Astrocyte (in vitro differentiated cells and primary cell): ENCODE measurements around the gene CELF4. TPM values are rescaled to one million over a fixed set of nuclear protein-coding genes. Genes with fewer than 3 reads are reported as not detected.

Experiments
- DNase-seq: peaks from one replicate; pipeline ENCODE4 v3.0.0-alpha.2; 2010; ENCODE audit warnings: low read depth
- FAIRE-seq: peaks from 2 replicates; lab custom pipeline; 2011; peaks lifted over from hg19 to GRCh38; lab: Jason Lieb, UNC
- H2AFZ ChIP-seq: 2 replicates; pipeline ENCODE4 v1.6.0; 2012; ENCODE audit warnings: low read depth, low read length, inconsistent platforms
- H3K27ac ChIP-seq: 2 replicates; pipeline ENCODE4 v1.5.1; 2011; ENCODE audit warnings: low read depth, low read length, inconsistent platforms
- H3K27me3 ChIP-seq: 2 replicates; pipeline ENCODE4 v1.6.0; 2011; ENCODE audit warnings: low read length, inconsistent platforms; ENCODE audit not compliant: insufficient read depth
- H3K36me3 ChIP-seq: 2 replicates; pipeline ENCODE4 v1.5.1; 2011; ENCODE audit warnings: low read length, inconsistent platforms; ENCODE audit not compliant: insufficient read depth
- H3K4me1 ChIP-seq: 2 replicates; pipeline ENCODE4 v1.5.1; 2011; ENCODE audit warnings: low read length, inconsistent platforms; ENCODE audit not compliant: insufficient read depth
- H3K4me2 ChIP-seq: 2 replicates; pipeline ENCODE4 v1.6.0; 2012; ENCODE audit warnings: low read length, inconsistent platforms
- H3K4me3 ChIP-seq: 2 replicates; pipeline ENCODE4 v1.5.1; 2011; ENCODE audit warnings: low read depth, mild to moderate bottlenecking, low read length, inconsistent platforms; ENCODE audit not compliant: insufficient read depth
- H3K79me2 ChIP-seq: 2 replicates; pipeline ENCODE4 v1.6.0; 2012; ENCODE audit warnings: mild to moderate bottlenecking, low read length, inconsistent platforms; ENCODE audit not compliant: insufficient read depth
- H3K9ac ChIP-seq: 2 replicates; pipeline ENCODE4 v1.6.0; 2012; ENCODE audit warnings: mild to moderate bottlenecking, low read length, inconsistent platforms
- H3K9me3 ChIP-seq: 2 replicates; pipeline ENCODE4 v1.5.1; 2012; ENCODE audit warnings: low read depth, mild to moderate bottlenecking, low read length, inconsistent platforms; ENCODE audit not compliant: insufficient read depth
- H4K20me1 ChIP-seq: 2 replicates; pipeline ENCODE4 v1.6.0; 2012; ENCODE audit warnings: low read length, inconsistent platforms; ENCODE audit not compliant: insufficient read depth
- H3K27ac Mint-ChIP-seq: one replicate; pipeline ENCODE4 v1.8.0; 2021; ENCODE audit warnings: mild to moderate bottlenecking, mixed read lengths; ENCODE audit not compliant: unreplicated experiment
- H3K27me3 Mint-ChIP-seq: one replicate; pipeline ENCODE4 v1.8.0; 2021; ENCODE audit warnings: low read depth, mixed read lengths; ENCODE audit not compliant: unreplicated experiment
- H3K36me3 Mint-ChIP-seq: one replicate; pipeline ENCODE4 v1.8.0; 2021; ENCODE audit warnings: low read depth, mixed read lengths; ENCODE audit not compliant: unreplicated experiment
- H3K4me1 Mint-ChIP-seq: one replicate; pipeline ENCODE4 v1.8.0; 2021; ENCODE audit warnings: low read depth, mixed read lengths; ENCODE audit not compliant: unreplicated experiment
- H3K4me3 Mint-ChIP-seq: one replicate; pipeline ENCODE4 v1.8.0; 2021; ENCODE audit warnings: mild to moderate bottlenecking, moderate library complexity, mixed read lengths; ENCODE audit not compliant: unreplicated experiment
- H3K9me3 Mint-ChIP-seq: one replicate; pipeline ENCODE4 v1.8.0; 2021; ENCODE audit warnings: mild to moderate bottlenecking, mixed read lengths; ENCODE audit not compliant: unreplicated experiment
- EZH2 ChIP-seq: IDR thresholded peaks from 2 replicates; pipeline ENCODE4 v1.6.1; 2012; ENCODE audit warnings: mild to moderate bottlenecking, low read length, inconsistent platforms; ENCODE audit not compliant: insufficient read depth
- total RNA-seq: library from RNA; stranded (reverse); gene quantifications from 2 replicates; pipeline ENCODE4 v1.2.1, GENCODE V29; 2021
- TF ChIP-seq, protein P1 (sequence below): IDR thresholded peaks from 2 replicates; pipeline ENCODE4 v1.5.1; 2011; ENCODE audit warnings: low read depth, mild to moderate bottlenecking, inconsistent platforms, low read length, moderate library complexity; ENCODE audit not compliant: insufficient read depth

Gene CELF4
- total RNA-seq, 1 donor from 2014 or later, result 0.16 TPM

DNA sequence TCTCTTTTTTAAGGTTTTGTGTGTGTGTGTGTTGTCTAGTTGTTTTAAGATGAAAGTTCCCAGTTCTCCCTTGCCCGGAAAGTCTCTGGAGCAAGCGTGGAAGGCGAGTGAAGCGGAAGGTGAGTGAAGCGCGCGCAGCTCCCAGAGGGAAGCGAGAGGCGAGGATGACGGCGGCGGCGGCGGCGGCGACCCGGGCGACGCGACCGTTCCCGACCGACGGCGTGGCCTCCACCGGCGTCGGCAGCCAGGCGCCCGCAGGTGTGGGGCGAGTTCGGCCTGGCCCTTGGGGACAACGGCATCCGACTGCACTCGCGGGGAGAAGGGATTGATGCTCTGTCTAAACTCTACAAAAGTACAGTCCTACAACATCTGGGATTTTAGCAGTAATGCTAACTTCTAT is 321.9 kb downstream of the CELF4 start:
- Mint-ChIP-seq H3K27ac (no peak overlapping the region), H3K9me3 (no peaks in the 10 kb centered on the region), H3K4me3 (peak overlapping the region; percentile 67), H3K36me3 (no peaks in the 10 kb centered on the region), H3K27me3 (peaks cover 46% of the 10 kb centered on the region), H3K4me1 (peaks cover 5% of the 10 kb centered on the region)
- no peak for DNase-seq
- FAIRE-seq, result no peak
- peak overlapping the region; percentile 34 for H2AFZ ChIP-seq
- TF ChIP-seq, protein P1, sequence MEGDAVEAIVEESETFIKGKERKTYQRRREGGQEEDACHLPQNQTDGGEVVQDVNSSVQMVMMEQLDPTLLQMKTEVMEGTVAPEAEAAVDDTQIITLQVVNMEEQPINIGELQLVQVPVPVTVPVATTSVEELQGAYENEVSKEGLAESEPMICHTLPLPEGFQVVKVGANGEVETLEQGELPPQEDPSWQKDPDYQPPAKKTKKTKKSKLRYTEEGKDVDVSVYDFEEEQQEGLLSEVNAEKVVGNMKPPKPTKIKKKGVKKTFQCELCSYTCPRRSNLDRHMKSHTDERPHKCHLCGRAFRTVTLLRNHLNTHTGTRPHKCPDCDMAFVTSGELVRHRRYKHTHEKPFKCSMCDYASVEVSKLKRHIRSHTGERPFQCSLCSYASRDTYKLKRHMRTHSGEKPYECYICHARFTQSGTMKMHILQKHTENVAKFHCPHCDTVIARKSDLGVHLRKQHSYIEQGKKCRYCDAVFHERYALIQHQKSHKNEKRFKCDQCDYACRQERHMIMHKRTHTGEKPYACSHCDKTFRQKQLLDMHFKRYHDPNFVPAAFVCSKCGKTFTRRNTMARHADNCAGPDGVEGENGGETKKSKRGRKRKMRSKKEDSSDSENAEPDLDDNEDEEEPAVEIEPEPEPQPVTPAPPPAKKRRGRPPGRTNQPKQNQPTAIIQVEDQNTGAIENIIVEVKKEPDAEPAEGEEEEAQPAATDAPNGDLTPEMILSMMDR, result no peak
- TF ChIP-seq EZH2, result no peak
- no peaks in the 10 kb centered on the region for H3K4me1 ChIP-seq
- peak overlapping the region; percentile 23 for H3K4me3 ChIP-seq
- no peaks in the 10 kb centered on the region for H3K36me3 ChIP-seq
- H3K79me2 ChIP-seq, result no peaks in the 10 kb centered on the region
- no peak overlapping the region for H3K27ac ChIP-seq
- H4K20me1 ChIP-seq, result no peaks in the 10 kb centered on the region
- H3K9ac ChIP-seq, result no peak overlapping the region
- H3K27me3 ChIP-seq, result no peaks in the 10 kb centered on the region
- H3K9me3 ChIP-seq, result no peaks in the 10 kb centered on the region
- H3K4me2 ChIP-seq, result peak overlapping the region; percentile 72

DNA sequence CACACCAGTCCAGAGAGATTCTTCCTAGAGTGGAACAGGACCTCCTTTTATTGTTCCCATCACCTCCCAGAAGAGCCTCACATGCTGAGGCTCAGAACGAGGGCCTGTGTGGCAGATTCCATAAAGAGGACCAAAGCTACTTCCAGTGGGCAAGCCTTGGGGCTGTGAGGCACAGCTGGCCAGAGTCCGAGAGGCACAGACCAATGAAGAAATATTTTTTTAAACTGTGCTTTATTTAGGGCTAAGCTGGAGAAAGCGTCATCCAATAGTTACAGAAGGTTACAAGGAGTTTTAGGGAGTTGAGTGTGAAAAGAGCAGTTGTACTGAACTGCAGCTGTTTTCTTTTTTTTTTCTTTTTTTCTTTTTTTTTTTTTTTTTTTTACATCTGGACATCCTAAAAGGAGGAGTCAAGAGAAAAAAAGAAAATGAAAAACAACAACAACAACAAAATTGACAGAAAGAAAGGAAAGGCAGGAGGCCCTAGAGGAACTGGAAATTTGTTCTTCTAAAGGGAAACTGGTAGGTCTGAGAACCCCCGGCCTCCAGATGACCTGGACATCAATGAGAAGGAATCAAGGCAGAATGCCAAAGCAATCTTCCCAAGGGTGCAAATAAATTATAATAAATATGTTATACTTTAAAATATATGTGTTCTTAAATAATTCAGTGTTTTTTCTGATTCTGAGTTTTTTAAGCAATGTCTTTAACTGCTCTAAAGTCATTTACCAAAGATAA is 322.6 kb downstream of the CELF4 start:
- TF ChIP-seq, protein P1, result no peak
- no peak for TF ChIP-seq EZH2
- FAIRE-seq (no peak), DNase-seq (no peak)
- peaks cover 7% of the 10 kb centered on the region for H3K4me1 Mint-ChIP-seq
- H3K36me3 ChIP-seq, result no peaks in the 10 kb centered on the region
- H3K27me3 Mint-ChIP-seq, result peaks cover 43% of the 10 kb centered on the region
- no peak overlapping the region for H3K4me3 Mint-ChIP-seq
- no peaks in the 10 kb centered on the region for H3K4me1 ChIP-seq
- no peaks in the 10 kb centered on the region for H3K27me3 ChIP-seq
- no peak overlapping the region for H3K4me2 ChIP-seq
- no peaks in the 10 kb centered on the region for H3K79me2 ChIP-seq
- no peaks in the 10 kb centered on the region for H4K20me1 ChIP-seq
- H3K9ac ChIP-seq, result no peak overlapping the region
- no peak overlapping the region for H3K4me3 ChIP-seq
- no peak overlapping the region for H3K27ac Mint-ChIP-seq
- H3K9me3 ChIP-seq, result no peaks in the 10 kb centered on the region
- no peaks in the 10 kb centered on the region for H3K36me3 Mint-ChIP-seq
- H3K9me3 Mint-ChIP-seq, result no peaks in the 10 kb centered on the region
- no peak overlapping the region for H3K27ac ChIP-seq
- H2AFZ ChIP-seq, result no peak overlapping the region

GRCh38 chr18:37242091-37242490 is 323.5 kb downstream of the CELF4 start:
- no peak for TF ChIP-seq EZH2
- Histone ChIP-seq H2AFZ (no peak overlapping the region), H3K79me2 (no peaks in the 10 kb centered on the region), H3K36me3 (no peaks in the 10 kb centered on the region), H3K27ac (no peak overlapping the region), H3K9ac (no peak overlapping the region), H3K4me1 (no peaks in the 10 kb centered on the region), H3K9me3 (no peaks in the 10 kb centered on the region), H3K27me3 (no peaks in the 10 kb centered on the region), H4K20me1 (no peaks in the 10 kb centered on the region), H3K4me3 (no peak overlapping the region), H3K4me2 (no peak overlapping the region)
- H3K9me3 Mint-ChIP-seq, result no peaks in the 10 kb centered on the region
- no peak for DNase-seq
- no peak for FAIRE-seq
- H3K4me3 Mint-ChIP-seq, result no peak overlapping the region
- peaks cover 43% of the 10 kb centered on the region for H3K27me3 Mint-ChIP-seq
- no peaks in the 10 kb centered on the region for H3K36me3 Mint-ChIP-seq
- H3K27ac Mint-ChIP-seq, result no peak overlapping the region
- H3K4me1 Mint-ChIP-seq, result peaks cover 7% of the 10 kb centered on the region
